ENCODE data around the gene SLC19A1. TPM values are rescaled to one million over a fixed set of nuclear protein-coding genes. Genes with fewer than 3 reads are reported as not detected.
A peak's percentile ranks its signal among the peaks of the same experiment; 100 is the strongest.

Gene SLC19A1
- polyA plus RNA-seq = 10 to 100 TPM; 12.6 to 20.8 (median 15.0) TPM
- long read RNA-seq, donor 1, partial matches to known transcripts = 0 of 3 reads
- long read RNA-seq, donor 1, other reads (novel, unspliced or antisense) = 0 of 3 reads
- long read RNA-seq, donor 2, partial matches to known transcripts = 0 of 1 reads
- long read RNA-seq, donor 2, other reads (novel, unspliced or antisense) = 0 of 1 reads
- long read RNA-seq, donor 3 = 0 reads
- long read RNA-seq, donor 4 = 0 reads
- long read RNA-seq, donor 5 = 0 reads
- long read RNA-seq, donor 6, partial matches to known transcripts = 11 of 12 reads
- long read RNA-seq, donor 6, other reads (novel, unspliced or antisense) = 0 of 12 reads
- long read RNA-seq, donor 7, partial matches to known transcripts = 0 of 1 reads
- long read RNA-seq, donor 7, other reads (novel, unspliced or antisense) = 0 of 1 reads
- long read RNA-seq, donor 8, partial matches to known transcripts = 11 of 11 reads
- long read RNA-seq, donor 8, other reads (novel, unspliced or antisense) = 0 of 11 reads
- long read RNA-seq, donor 9, partial matches to known transcripts = 14 of 15 reads
- long read RNA-seq, donor 9, other reads (novel, unspliced or antisense) = 0 of 15 reads
- long read RNA-seq, donor 10, partial matches to known transcripts = 44 of 46 reads
- long read RNA-seq, donor 10, other reads (novel, unspliced or antisense) = 0 of 46 reads

- Histone ChIP-seq H3K27ac (ENCODE audit: low read depth in 1 of 3, low read length in 2 of 3) (peak within 1 kb of the TSS; percentile 42 to 75 (median 64)), H3K4me1 (ENCODE audit: control insufficient read depth in 3 of 3, insufficient read depth in 2 of 3, low read depth in 1 of 3, low read length in 2 of 3) (peaks cover 0 to 40% (median 2%) of the 10 kb centered on the region in 3 donors), H3K27me3 (ENCODE audit: control insufficient read depth in 3 of 3, insufficient read depth in 3 of 3, low read length in 3 of 3) (no peaks in the 10 kb centered on the region), H3K9me3 (ENCODE audit: control insufficient read depth in 2 of 2, insufficient read depth in 1 of 2, low read depth in 1 of 2, low read length in 1 of 2) (peaks cover 0 to 7% of the 10 kb centered on the region in 2 donors), H3K36me3 (ENCODE audit: control insufficient read depth in 3 of 3, insufficient read depth in 2 of 3, low read depth in 1 of 3, low read length in 3 of 3) (peaks cover 0 to 25% (median 0%) of the 10 kb centered on the region in 3 donors), H3K4me3 (ENCODE audit: low read depth in 1 of 3, low read length in 3 of 3) (peak within 1 kb of the TSS; percentile 47 to 74 (median 49))
- WGBS, 3 donors = 1% methylated on average over 18 to 59 of the region's 59 CpGs
- DNase-seq (peak; percentile 63 to 85), FAIRE-seq (no peak)
Measured at GRCh38 chr21:45542242-45542666, at the start of gene SLC19A1. TSS of gene SLC19A1 (minus strand) at chr21:45542440. CDS start at chr21:45537959, 4,481 bp downstream.

GRCh38 chr21:45591619-45592207 lies 49.5 kb upstream of the SLC19A1 start:
- peaks cover 0 to 4% (median 0%) of the 10 kb centered on the region in 3 donors for H3K4me1 ChIP-seq (ENCODE audit: control insufficient read depth in 3 of 3, insufficient read depth in 2 of 3, low read depth in 1 of 3, low read length in 2 of 3)
- H3K36me3 ChIP-seq (ENCODE audit: control insufficient read depth in 3 of 3, insufficient read depth in 2 of 3, low read depth in 1 of 3, low read length in 3 of 3) = no peaks in the 10 kb centered on the region
- H3K9me3 ChIP-seq (ENCODE audit: control insufficient read depth in 2 of 2, insufficient read depth in 1 of 2, low read depth in 1 of 2, low read length in 1 of 2) = peaks cover 0 to 16% of the 10 kb centered on the region in 2 donors
- WGBS, 3 donors = 76 to 84% (median 80%) methylated on average over 9 of the region's 9 CpGs
- DNase-seq (no peak), FAIRE-seq (no peak)
- H3K27me3 ChIP-seq (ENCODE audit: control insufficient read depth in 3 of 3, insufficient read depth in 3 of 3, low read length in 3 of 3) = peaks cover 0 to 22% (median 0%) of the 10 kb centered on the region in 3 donors
- H3K27ac ChIP-seq (ENCODE audit: low read depth in 1 of 3, low read length in 2 of 3) = peak overlapping the region in 1 of 3 donors; percentile 23
- H3K4me3 ChIP-seq (ENCODE audit: low read depth in 1 of 3, low read length in 3 of 3) = no peak overlapping the region

- Histone ChIP-seq H3K4me1 (ENCODE audit: control insufficient read depth in 3 of 3, insufficient read depth in 2 of 3, low read depth in 1 of 3, low read length in 2 of 3) (peaks cover 0 to 4% (median 0%) of the 10 kb centered on the region in 3 donors), H3K36me3 (ENCODE audit: control insufficient read depth in 3 of 3, insufficient read depth in 2 of 3, low read depth in 1 of 3, low read length in 3 of 3) (no peaks in the 10 kb centered on the region), H3K27me3 (ENCODE audit: control insufficient read depth in 3 of 3, insufficient read depth in 3 of 3, low read length in 3 of 3) (peaks cover 0 to 22% (median 0%) of the 10 kb centered on the region in 3 donors), H3K27ac (ENCODE audit: low read depth in 1 of 3, low read length in 2 of 3) (no peak overlapping the region), H3K9me3 (ENCODE audit: control insufficient read depth in 2 of 2, insufficient read depth in 1 of 2, low read depth in 1 of 2, low read length in 1 of 2) (peaks cover 0 to 20% of the 10 kb centered on the region in 2 donors), H3K4me3 (ENCODE audit: low read depth in 1 of 3, low read length in 3 of 3) (peak overlapping the region in 1 of 3 donors; percentile 26)
- peak in 1 of 2 donors; percentile 22 for DNase-seq
- FAIRE-seq = no peak
- 7 to 12% (median 10%) methylated on average over 24 to 52 of the region's 53 CpGs for WGBS, 3 donors
Measured at GRCh38 chr21:45590726-45591618, 48.7 kb upstream of the SLC19A1 start.

GRCh38 chr21:45590246-45590725 lies 48.0 kb upstream of the SLC19A1 start:
- Histone ChIP-seq H3K27ac (ENCODE audit: low read depth in 1 of 3, low read length in 2 of 3) (no peak overlapping the region), H3K9me3 (ENCODE audit: control insufficient read depth in 2 of 2, insufficient read depth in 1 of 2, low read depth in 1 of 2, low read length in 1 of 2) (peaks cover 0 to 23% of the 10 kb centered on the region in 2 donors), H3K4me1 (ENCODE audit: control insufficient read depth in 3 of 3, insufficient read depth in 2 of 3, low read depth in 1 of 3, low read length in 2 of 3) (peaks cover 0 to 4% (median 0%) of the 10 kb centered on the region in 3 donors), H3K36me3 (ENCODE audit: control insufficient read depth in 3 of 3, insufficient read depth in 2 of 3, low read depth in 1 of 3, low read length in 3 of 3) (no peaks in the 10 kb centered on the region), H3K4me3 (ENCODE audit: low read depth in 1 of 3, low read length in 3 of 3) (peak overlapping the region in 2 of 3 donors; percentile 1 to 26), H3K27me3 (ENCODE audit: control insufficient read depth in 3 of 3, insufficient read depth in 3 of 3, low read length in 3 of 3) (peaks cover 0 to 22% (median 0%) of the 10 kb centered on the region in 3 donors)
- 2 to 11% (median 4%) methylated on average over 21 to 43 of the region's 46 CpGs for WGBS, 3 donors
- DNase-seq (peak; percentile 35 to 59), FAIRE-seq (no peak)

- Histone ChIP-seq H3K36me3 (ENCODE audit: control insufficient read depth in 3 of 3, insufficient read depth in 2 of 3, low read depth in 1 of 3, low read length in 3 of 3) (no peaks in the 10 kb centered on the region), H3K9me3 (ENCODE audit: control insufficient read depth in 2 of 2, insufficient read depth in 1 of 2, low read depth in 1 of 2, low read length in 1 of 2) (peaks cover 0 to 23% of the 10 kb centered on the region in 2 donors), H3K4me3 (ENCODE audit: low read depth in 1 of 3, low read length in 3 of 3) (peak overlapping the region in 2 of 3 donors; percentile 1 to 26), H3K4me1 (ENCODE audit: control insufficient read depth in 3 of 3, insufficient read depth in 2 of 3, low read depth in 1 of 3, low read length in 2 of 3) (peaks cover 0 to 4% (median 0%) of the 10 kb centered on the region in 3 donors), H3K27me3 (ENCODE audit: control insufficient read depth in 3 of 3, insufficient read depth in 3 of 3, low read length in 3 of 3) (peaks cover 0 to 22% (median 0%) of the 10 kb centered on the region in 3 donors), H3K27ac (ENCODE audit: low read depth in 1 of 3, low read length in 2 of 3) (no peak overlapping the region)
- 38 to 56% (median 48%) methylated on average over 41 of the region's 41 CpGs for WGBS, 3 donors
- DNase-seq = no peak
- no peak for FAIRE-seq
Measured at GRCh38 chr21:45589686-45590245, 47.5 kb upstream of the SLC19A1 start.

- Histone ChIP-seq H3K9me3 (ENCODE audit: control insufficient read depth in 2 of 2, insufficient read depth in 1 of 2, low read depth in 1 of 2, low read length in 1 of 2) (peaks cover 0 to 23% of the 10 kb centered on the region in 2 donors), H3K4me1 (ENCODE audit: control insufficient read depth in 3 of 3, insufficient read depth in 2 of 3, low read depth in 1 of 3, low read length in 2 of 3) (peaks cover 0 to 4% (median 0%) of the 10 kb centered on the region in 3 donors), H3K27me3 (ENCODE audit: control insufficient read depth in 3 of 3, insufficient read depth in 3 of 3, low read length in 3 of 3) (peaks cover 0 to 22% (median 0%) of the 10 kb centered on the region in 3 donors), H3K36me3 (ENCODE audit: control insufficient read depth in 3 of 3, insufficient read depth in 2 of 3, low read depth in 1 of 3, low read length in 3 of 3) (no peaks in the 10 kb centered on the region), H3K27ac (ENCODE audit: low read depth in 1 of 3, low read length in 2 of 3) (no peak overlapping the region), H3K4me3 (ENCODE audit: low read depth in 1 of 3, low read length in 3 of 3) (no peak overlapping the region)
- FAIRE-seq = no peak
- 81 to 87% (median 83%) methylated on average over 5 of the region's 5 CpGs for WGBS, 3 donors
- DNase-seq = no peak
Measured at GRCh38 chr21:45588871-45589491, 46.7 kb upstream of the SLC19A1 start.
